HS-5 (cell line): ENCODE data around the gene ST6GAL1.
"Not testable (repeated sequence)": the region's sequence is repeated elsewhere in the genome, so short reads cannot be mapped to it uniquely, and the experiment has no call there.

Experiments used
- DNase-seq: peaks from one replicate; pipeline ENCODE4 v3.0.0-alpha.2; 2012; ENCODE audit warnings: low read depth

The ST6GAL1 gene

DNA sequence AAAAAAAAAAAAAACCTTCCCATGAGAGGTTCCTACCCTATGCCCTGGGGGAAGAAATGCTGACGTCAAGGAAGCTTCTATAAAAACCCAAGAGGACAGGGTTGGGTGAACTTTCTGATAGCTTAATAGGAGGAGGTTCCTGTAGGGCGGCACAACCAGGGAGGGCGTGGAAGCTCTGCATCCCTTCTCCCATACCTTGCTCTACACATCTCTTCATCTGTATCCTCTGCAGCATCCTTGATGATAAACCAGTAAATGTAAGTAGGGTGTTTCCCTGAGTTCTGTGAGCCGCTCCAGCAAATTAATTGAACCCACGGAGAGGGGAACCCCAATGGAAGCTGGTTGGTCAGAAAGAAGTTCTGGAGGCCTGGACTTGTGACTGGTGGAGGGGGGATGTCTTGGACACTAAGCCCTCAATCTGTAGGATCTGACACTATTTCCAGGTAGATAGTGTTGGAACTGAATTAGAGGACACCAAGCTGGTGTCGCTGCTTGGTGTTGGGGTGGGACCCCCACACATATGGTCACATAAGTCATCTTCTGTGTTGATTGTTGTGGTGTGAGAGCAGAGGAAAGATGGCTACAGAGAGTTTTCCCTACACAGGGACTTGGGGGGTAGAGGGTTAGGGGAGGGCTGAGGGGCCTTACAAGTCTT, 91.5 kb downstream of the ST6GAL1 start:
- DNase-seq = no peak

DNA sequence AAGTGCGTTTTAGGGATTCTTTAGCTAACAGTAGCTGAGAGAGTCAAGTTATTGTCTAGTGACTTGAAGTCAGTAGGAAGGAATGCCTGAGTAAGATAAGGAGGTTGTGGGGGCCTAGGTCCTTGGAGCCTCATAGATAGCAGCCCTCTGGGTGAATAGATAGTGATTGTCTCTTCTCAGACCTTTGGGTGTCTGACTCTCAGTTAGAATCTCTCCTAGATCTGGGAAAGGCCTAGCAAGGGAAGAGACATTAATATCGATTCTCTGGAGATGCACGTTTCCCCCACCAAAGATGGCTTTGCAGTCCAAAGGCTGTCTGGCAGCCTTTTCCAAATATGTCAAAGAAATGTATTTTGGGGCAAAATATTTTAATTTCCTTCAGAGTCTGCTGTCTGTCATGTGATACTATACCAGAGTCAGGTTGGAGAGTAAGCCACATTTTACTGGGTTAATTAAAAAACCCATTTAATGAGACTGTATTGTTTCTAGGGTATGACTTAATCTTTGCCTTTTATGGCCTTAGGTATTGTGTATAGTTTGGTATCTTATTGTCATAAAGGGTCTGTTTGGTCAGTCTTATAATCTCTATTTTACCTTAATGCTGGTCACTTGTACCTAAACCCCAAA, 92.2 kb downstream of the ST6GAL1 start:
- DNase-seq = no peak

DNA sequence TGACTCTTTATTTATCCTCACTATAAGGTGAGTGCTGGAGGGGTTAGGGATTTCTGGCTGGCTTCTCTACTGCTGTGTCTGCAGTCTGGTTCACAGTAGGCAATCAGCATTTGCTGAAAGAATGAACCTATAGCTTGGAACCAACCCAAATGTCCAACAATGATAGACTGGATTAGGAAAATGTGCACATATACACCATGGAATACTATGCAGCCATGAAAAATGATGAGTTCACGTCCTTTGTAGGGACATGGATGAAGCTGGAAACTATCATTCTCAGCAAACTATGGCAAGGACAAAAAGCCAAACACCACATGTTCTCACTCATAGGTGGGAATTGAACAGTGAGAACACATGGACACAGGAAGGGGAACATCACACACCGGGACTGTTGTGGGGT, 93.0 kb downstream of the ST6GAL1 start:
- DNase-seq = not testable (repeated sequence)

DNA sequence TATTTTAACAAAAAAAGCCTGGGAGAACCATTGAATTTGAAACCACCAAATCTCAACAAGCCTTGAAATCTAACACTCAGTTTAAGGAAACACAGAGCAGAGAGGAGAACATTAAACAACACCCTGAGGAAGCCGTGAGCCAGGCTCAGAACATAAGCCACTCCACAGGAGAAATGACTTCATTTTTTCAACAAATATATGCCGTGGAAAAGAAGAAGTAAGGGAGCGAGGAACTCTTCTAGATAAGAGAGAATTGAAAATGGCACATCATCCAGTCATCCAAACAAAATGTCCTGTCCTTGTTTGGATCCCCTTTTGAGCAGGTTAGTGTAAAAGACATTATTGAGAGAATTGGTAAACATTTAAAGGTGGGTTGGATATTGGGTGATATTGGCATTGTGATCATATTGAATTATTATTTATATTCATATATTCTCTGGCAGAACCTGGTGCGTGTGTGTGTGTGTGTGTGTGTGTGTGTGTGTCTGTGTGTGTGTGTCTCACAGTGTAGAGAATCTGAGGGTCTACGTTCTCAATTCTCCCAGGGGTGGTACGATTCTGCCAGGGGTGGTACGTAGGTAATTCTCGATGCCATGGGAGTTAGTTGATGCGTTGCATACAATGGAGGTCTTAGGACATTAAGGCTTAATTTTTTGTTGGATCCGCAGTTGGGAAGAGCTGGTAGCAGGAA, 94.4 kb downstream of the ST6GAL1 start:
- no peak for DNase-seq

DNA sequence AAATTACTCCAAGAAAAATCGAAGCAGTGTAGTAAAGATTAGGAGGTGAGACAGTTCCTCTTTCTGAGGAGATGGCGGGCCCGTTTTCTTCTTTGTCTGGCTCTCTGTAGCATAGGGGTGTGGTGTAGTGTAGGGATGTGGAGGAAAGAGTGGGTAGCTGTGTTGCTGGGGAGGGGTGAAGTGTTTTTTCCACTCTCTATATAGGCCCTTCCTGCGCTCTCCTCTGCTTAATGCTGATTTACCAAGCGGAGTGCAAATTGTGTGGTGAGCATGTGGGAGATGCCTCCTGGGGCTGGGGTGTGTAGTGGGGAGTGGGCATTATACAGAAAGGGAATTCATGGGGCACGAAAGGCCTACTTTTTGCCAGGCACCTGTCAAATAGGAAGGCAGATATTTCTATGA, 94.9 kb downstream of the ST6GAL1 start:
- DNase-seq = no peak

DNA sequence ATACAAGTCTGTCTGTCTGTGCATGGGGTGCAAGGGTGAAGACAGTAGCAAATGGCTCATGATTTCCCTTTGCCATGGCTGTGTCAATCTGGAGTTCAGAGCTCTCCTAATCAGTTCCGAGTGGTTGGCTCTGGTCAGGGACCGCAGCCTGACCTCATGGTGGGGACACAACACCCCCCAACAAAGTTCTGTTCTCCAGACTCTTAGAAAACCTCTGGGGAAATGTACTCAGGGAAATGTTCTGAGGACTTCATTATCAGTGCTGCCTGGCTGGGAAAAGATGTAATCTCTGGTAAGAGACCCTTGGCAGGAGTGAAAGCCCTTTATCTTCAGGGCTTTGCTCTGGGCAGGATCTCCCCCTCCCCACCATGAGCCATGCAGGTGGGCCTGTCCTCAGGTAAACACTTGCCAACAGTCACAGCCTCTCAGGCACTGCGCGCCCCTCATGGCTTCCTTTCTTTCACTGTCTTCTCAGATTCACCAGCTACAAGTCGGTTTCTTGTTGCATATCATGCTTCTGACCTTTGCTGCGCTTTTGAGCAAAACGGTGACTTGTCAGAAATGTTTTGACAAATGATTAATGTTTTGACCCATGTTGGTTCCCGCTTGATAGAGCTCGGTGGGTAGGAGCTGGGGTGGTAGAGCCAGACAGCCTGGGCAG, 95.5 kb downstream of the ST6GAL1 start:
- DNase-seq = no peak

DNA sequence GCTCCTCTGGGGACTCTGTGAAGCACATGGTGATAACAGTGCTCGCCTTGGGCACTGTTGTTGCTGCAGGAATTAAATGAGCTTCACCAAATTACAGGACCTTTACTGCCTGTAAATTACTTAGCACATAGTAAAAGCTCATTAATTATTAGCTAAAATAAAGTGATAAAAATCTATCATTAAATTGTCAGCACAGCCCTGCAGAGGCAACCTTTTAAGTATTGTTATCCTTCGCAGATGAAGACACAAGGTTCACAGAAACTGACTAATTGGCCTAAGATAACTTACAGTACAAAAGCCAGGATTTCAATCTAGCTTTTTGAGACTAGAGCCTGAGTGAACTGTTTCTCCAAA, 96.0 kb downstream of the ST6GAL1 start:
- DNase-seq = no peak

DNA sequence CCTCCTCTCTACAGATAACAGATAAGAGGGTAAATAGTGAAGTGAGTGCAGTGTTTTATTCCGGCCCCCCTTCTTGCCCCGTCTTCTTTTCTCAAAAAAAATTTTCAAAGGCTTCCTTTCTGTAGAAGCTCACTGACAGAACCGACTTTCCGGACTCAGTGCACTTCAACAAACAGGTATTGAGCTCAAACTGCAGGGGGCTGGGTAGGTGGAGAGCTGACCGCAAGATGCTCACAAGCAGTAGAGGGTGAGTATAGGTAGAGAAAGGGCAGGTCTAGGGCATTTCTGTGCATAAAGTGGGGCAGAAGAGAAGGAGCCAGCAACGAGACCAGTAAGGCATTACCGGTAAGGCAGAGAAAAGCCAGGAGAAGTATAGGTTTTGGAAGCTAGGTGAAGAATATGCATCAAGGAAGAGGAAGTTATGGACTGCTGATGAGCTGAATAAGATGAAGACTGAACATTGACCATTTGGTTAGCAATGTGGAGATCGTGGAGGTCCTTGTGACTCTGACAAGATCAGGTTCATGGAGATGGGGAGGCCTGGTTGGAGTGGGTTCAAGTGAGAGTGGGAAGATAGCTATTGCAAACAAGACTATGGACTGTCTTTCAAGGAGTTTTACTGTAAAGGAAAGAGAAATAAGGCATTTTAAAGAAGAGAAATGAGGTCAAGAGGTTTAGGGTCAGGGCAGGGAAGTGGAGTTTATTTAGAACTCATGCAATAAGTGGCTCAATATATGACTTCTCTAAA, 97.4 kb downstream of the ST6GAL1 start:
- DNase-seq = no peak

DNA sequence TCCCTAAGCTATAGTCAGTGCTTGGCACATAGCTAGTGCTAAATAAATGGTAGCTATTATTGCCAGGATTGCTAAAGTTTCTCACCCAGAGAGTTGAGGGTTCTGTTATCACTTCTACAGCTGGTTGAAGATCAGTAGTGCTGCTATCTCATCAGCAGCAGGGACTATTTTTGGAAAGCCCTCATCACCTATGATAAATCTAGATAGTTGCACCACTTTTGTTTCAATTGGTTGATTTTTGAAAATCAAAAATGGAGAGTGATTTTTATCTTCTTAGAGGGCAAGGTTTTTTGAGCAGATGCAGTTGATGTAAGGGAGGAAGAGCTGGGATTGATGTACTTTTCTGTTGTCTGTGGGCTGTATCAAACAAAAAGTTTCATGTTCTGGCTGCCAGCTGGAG, 101.6 kb downstream of the ST6GAL1 start:
- DNase-seq = no peak

DNA sequence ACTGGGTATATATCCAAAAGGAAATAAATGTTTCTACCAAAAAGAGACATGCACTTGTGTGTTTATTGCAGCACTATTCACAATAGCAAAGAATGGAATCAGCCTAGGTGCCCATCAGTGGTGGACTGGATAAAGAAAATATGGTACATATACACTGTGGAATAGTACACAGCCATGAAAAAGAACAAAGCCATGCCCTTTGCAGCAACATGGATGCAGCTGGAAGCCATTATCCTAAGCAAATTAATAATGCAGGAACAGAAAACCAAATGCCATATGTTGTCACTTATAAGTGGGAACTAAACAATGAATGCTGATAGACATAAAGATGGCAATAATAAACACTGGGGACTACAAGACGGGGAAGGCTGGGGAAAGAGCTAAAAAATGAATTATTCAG, 106.1 kb downstream of the ST6GAL1 start:
- DNase-seq = no peak

DNA sequence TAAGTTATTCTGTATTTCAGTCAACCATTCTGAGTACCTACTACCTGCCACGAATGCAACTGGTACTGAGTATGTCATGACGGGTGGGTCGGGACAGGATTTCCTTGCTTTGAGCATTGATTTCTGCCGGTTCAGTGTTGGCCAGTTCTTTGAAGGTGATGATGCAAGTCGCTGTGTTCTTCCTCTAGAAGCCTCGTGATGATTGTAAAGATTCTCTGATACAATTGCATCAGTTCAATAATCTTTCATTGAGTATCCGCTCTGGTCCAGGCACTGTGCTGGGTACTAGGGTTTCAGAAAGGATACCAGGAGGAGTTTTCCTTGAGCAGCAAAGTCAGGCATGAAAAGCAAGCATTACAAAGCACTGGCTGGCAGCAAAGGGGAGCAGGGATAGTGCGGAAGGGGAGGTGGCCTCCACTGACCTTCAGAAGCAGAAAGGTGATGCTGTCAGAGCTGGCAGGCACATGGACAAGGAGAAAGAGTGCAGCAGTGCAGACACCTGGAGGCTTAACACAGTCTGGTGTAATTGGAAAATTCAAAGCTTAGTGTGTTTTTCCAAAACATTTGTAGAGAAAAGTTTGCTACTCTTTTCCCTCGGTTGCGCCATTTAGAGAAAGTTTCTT, 108.9 kb downstream of the ST6GAL1 start:
- no peak for DNase-seq

DNA sequence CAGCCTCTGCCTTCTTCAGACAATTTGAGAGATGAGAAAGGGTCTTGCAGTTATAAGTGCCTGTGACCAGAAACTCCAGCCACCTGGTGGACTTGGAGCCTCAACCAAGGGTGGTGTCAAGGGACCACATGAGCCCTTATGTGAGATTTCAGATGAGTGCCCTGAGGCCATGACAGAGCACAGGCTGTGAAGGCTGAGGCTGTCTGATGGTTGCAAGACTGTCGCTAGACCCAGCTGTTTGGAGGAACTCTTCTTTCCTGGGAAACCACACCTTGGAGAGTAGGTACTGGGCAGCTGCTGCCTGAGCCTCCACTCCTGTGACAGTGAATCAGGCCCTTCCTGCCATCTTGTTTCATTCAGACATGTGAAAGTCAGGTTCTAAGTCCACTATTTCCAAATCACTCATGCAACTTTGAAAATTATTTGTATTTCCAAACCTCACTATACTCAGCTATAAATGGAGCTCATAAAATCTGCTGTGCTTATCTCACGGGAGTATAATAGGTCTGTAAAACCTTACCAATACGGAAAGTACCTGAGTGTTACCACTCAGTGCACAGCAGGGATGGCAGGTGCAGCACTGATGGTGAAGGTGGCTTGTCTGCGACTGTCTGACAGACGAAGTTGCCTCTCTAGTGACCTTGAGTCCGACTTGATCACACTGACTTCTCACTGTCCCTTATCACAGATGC, 109.5 kb downstream of the ST6GAL1 start:
- no peak for DNase-seq

DNA sequence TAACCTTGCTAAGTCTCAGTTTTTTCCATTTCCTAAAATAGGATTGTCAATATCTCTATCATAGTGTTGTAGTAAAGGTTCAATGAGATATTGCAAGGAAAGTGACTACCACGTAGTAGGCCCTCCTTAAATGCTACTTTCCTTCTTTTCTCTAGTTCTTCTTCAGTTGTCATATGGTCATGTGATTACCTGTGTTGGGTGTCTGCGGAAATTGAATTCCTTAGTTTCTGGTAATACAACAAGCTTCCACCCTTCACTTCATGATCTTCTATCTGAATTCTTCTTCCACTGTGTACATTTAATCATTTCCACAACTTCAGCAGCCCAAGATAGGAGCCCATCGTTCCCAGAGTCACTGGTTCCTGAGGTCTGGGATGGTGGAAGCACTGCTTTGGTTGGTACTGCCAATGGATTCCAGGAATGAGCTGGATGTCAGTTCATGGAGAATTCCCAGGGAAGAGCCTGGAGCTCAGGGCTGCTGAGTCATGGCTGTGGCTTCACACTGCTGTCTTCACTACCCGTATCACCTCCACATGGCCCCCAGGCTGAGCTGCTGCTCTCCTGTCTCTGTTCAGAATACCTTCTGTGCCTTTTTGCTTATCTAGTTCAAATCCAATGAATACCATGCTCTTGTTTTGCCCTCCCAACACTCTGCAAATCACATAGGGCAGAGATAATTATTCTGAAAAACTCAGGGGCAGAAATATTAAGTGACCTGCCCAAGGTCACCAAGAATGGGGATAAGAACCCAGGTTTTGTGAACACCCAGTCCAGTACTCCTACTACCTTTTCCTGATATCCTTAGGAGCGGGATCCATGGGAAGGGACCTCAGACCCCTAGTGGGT, 110.4 kb downstream of the ST6GAL1 start:
- DNase-seq = no peak

DNA sequence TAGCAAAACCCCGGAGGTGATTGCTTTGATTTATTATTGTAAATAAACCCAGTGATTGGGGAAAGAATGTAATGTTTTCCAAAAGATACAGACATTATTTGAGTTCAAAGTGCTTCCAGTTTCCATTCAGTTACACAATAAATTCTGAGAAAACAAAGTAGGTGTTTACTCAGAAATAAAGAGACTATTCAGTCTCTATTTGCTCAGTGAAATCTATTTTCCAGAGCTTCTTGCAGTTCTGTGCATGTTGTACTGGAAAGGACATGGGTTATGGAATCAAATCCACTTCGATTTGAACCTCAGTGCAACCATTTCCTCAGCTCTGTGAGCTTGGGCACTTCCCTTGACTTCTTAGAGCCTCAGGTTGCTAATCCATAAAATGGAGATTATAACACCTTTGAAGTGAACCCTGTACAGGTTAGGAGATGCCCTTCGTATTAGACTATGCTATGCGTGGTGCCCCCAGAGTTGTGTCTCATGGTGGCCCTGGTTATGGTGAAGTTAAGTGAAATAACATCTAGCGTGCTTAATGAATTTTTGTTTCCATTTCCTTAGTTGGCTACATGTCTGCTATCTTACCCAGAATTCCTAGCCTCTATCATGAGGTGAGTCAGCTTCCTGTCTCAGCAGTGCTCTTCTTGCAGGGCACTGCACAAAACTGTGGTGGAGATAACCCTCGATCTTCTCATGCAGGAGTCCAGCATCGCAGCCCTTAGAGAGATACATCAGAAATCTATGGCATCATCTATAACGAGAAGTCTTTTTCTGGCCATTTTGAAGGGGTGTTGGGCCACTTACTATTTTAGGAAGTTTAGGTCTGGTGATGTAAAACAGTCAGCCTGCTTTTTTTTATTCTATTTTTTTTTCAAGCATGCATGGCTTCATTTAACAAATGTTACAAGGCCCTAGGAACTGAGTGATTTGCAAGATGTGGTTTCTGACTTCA, 111.3 kb downstream of the ST6GAL1 start:
- DNase-seq = no peak

DNA sequence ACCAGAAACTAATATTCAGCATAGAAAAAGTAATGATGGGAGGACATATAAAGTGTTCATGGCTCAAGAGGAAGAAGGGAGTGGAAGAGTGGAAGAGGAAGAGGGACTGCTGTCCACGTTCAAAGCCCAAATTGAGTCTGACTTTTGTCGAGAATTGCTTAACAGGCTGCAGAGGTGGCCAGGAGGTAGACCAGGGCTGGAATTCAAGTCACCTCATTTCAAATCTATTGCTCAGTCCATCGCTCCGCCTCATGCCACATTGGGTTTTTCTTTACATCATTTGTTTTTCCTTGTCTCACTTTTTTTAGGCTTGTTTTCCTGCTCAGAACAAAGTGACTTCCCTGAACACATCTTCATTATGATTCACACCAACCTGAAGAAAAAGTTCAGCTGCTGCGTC, 112.0 kb downstream of the ST6GAL1 start:
- no peak for DNase-seq

DNA sequence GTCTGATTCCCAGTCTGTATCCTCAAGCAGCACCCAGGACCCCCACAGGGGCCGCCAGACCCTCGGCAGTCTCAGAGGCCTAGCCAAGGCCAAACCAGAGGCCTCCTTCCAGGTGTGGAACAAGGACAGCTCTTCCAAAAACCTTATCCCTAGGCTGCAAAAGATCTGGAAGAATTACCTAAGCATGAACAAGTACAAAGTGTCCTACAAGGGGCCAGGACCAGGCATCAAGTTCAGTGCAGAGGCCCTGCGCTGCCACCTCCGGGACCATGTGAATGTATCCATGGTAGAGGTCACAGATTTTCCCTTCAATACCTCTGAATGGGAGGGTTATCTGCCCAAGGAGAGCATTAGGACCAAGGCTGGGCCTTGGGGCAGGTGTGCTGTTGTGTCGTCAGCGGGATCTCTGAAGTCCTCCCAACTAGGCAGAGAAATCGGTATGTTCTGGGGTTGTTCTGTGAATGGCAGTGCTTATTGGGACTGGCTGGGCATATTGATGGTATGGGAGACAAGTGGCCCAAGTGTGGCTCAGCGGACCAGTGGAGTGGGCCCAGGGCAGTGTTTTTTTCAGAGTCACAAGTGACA, 112.6 kb downstream of the ST6GAL1 start:
- DNase-seq = no peak

DNA sequence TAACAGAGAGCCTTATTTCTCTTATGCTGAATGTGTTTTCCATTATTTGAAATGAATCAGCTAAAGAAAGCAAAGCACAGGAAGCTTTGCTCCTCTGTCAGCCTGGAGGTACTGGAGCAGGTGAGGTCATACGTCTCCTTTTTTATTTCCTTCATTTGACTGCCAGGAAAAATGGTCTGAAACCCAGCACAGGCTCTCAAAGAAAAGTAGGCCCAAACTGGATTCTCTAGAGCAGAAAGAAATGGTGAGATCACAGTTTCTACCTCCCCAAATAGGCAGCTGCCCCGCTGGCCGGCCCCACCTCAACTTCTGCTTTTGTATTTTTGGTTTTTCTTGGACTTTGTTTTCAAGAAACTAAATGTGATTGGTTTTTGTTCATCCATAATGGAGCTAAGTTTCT, 113.9 kb downstream of the ST6GAL1 start:
- no peak for DNase-seq

DNA sequence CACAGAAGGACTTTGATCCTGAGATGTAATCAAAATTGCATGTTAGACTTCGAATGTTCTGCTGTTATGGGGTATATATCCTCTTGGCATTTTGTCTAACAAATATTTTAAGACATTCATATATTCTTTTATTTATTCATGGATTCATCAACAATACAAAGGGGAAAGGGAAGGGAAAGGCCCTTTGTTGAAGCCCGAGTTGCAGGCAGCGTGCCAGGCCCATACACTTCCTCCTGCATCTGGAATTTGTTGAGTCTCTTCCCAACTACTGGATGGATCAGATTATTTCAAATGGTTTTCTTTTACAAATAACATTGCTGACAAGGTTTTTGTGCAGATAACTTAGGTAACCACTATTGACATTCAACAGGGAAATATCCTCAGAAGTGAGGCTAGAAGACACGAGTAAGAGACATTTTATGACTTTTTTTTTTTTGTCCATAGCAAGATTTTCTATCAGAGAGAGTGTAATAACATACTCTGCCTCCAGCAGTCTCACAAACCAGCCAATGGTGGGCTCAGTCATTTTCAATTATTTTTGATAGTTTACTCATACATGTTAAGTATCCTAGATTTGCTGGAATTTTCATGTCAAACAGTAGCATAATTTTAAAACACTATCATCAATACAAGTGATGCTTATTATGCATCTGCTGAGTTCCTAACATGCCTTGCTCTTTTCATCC, 114.7 kb downstream of the ST6GAL1 start:
- no peak for DNase-seq
